Suprapubic skin (tissue), 4 donors: Measurements from ENCODE around the gene PCDH12.

ENCODE experiments used
- EP300 ChIP-seq: sonication (generic); formaldehyde crosslinking; IDR thresholded peaks from one replicate; pipeline ENCODE4 v1.6.1; 2017; ENCODE audit warnings: antibody characterized with exemption
- POLR2A ChIP-seq, 2 donors: fragments of 450-650 bp; IDR thresholded peaks; one replicate each; pipeline ENCODE4 v1.6.1; 2017; ENCODE audit warnings: antibody characterized with exemption in 2 of 2, mild to moderate bottlenecking in 2 of 2, moderate library complexity in 2 of 2
- POLR2AphosphoS5 ChIP-seq, 3 donors: sonication (generic); formaldehyde crosslinking; IDR thresholded peaks; one replicate each; pipeline ENCODE4 v1.6.1; 2017; ENCODE audit warnings: antibody characterized with exemption in 3 of 3
- TF ChIP-seq, protein P1 (sequence below), 2 donors: fragments of 200-600 bp in 1 of 2; fragments of 450-650 bp in 1 of 2; sonication (generic) in 1 of 2; IDR thresholded peaks; one replicate each; pipeline ENCODE4 v1.5.1; 2016 to 2019; ENCODE audit warnings: antibody characterized with exemption in 2 of 2, mild to moderate bottlenecking in 1 of 2, moderate library complexity in 1 of 2

DNA sequence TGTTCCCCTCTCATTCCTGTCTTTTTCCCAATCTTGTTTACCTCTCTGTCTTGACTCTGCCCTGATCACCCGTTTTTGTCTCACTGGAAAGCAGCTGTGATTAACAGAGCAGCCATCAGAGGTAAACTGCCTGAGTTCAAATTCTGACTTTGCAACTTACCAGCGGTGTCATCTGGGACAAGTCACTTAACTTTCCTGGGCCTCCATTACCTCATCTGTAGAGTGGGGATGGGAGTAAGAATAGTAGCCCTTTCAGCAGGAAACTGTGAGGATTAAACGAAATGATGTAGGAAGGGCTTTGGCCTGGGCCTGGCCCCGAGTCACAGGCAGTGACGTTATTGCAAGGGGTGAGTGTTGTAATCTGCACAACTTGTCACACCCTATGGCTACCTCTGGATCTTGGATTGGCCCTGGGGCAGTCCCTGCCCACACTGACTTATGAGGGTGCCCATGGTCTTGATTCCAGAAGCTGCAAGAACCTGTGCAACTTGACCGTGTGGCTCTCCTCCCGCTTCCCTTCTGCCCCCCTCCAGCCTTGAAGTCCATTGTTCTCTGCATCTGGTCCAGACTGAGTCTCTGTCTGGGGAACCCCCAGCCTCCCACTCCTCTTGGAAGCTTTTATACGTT is 657 bp upstream of the PCDH12 start:
- TF ChIP-seq, protein P1, sequence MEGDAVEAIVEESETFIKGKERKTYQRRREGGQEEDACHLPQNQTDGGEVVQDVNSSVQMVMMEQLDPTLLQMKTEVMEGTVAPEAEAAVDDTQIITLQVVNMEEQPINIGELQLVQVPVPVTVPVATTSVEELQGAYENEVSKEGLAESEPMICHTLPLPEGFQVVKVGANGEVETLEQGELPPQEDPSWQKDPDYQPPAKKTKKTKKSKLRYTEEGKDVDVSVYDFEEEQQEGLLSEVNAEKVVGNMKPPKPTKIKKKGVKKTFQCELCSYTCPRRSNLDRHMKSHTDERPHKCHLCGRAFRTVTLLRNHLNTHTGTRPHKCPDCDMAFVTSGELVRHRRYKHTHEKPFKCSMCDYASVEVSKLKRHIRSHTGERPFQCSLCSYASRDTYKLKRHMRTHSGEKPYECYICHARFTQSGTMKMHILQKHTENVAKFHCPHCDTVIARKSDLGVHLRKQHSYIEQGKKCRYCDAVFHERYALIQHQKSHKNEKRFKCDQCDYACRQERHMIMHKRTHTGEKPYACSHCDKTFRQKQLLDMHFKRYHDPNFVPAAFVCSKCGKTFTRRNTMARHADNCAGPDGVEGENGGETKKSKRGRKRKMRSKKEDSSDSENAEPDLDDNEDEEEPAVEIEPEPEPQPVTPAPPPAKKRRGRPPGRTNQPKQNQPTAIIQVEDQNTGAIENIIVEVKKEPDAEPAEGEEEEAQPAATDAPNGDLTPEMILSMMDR (IDR thresholded peaks at IDR 0.05) = no peak
- TF ChIP-seq POLR2AphosphoS5 (IDR thresholded peaks at IDR 0.05) = no peak
- TF ChIP-seq POLR2A (IDR thresholded peaks at IDR 0.05) = no peak
- TF ChIP-seq EP300 = no peak
